ENCODE measurements around the gene GRIK3. TPM values are rescaled to one million over a fixed set of nuclear protein-coding genes. Genes with fewer than 3 reads are reported as not detected.
"Not testable (repeated sequence)": the region's sequence is repeated elsewhere in the genome, so short reads cannot be mapped to it uniquely, and the experiment has no call there.

Gene GRIK3
- total RNA-seq, 1 donor from 2014 or later = not detected

DNA sequence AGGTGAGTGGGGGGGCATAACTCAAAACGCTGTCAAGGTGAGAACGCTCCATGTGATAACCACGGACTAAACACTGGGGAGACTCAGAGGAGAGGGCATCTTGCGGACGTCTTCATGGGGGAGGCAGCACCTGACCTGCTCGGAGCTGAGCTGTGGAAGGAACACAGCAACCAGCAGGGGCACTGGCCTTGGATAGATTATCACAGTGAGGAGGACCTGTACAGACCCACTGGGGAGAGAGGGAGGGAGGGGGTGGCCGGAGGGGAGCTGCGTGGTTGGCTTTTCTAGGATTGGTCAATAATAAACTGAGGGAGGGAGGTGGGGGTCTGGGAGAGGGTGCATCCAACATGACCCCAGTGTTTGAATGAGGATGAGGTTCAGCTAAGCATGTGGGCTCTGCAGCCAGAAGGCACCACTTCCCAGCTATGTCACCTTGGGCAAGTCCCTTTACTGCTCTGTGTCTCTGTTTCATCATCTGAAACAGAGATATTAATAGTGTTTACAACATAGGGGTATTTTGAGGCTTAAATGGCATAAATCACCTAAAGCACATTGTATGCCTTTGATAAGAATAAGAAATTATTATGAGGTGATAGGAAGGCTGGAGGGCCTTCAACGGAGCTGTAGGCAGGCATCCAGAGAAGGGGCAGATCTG lies 123.3 kb downstream of the GRIK3 start:
- Mint-ChIP-seq H3K4me1 (no peaks in the 10 kb centered on the region), H3K27ac (no peak overlapping the region), H3K9me3 (peaks cover 4% of the 10 kb centered on the region), H3K27me3 (ENCODE audit: low read depth) (peaks cover 35% of the 10 kb centered on the region), H3K4me3 (no peak overlapping the region), H3K36me3 (no peaks in the 10 kb centered on the region)
- TF ChIP-seq, protein P1, sequence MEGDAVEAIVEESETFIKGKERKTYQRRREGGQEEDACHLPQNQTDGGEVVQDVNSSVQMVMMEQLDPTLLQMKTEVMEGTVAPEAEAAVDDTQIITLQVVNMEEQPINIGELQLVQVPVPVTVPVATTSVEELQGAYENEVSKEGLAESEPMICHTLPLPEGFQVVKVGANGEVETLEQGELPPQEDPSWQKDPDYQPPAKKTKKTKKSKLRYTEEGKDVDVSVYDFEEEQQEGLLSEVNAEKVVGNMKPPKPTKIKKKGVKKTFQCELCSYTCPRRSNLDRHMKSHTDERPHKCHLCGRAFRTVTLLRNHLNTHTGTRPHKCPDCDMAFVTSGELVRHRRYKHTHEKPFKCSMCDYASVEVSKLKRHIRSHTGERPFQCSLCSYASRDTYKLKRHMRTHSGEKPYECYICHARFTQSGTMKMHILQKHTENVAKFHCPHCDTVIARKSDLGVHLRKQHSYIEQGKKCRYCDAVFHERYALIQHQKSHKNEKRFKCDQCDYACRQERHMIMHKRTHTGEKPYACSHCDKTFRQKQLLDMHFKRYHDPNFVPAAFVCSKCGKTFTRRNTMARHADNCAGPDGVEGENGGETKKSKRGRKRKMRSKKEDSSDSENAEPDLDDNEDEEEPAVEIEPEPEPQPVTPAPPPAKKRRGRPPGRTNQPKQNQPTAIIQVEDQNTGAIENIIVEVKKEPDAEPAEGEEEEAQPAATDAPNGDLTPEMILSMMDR (IDR thresholded peaks at IDR 0.05; ENCODE audit: unreplicated experiment) = no peak
- no peak for DNase-seq (ENCODE audit: low spot score in 2 of 2, unreplicated experiment in 2 of 2)

DNA sequence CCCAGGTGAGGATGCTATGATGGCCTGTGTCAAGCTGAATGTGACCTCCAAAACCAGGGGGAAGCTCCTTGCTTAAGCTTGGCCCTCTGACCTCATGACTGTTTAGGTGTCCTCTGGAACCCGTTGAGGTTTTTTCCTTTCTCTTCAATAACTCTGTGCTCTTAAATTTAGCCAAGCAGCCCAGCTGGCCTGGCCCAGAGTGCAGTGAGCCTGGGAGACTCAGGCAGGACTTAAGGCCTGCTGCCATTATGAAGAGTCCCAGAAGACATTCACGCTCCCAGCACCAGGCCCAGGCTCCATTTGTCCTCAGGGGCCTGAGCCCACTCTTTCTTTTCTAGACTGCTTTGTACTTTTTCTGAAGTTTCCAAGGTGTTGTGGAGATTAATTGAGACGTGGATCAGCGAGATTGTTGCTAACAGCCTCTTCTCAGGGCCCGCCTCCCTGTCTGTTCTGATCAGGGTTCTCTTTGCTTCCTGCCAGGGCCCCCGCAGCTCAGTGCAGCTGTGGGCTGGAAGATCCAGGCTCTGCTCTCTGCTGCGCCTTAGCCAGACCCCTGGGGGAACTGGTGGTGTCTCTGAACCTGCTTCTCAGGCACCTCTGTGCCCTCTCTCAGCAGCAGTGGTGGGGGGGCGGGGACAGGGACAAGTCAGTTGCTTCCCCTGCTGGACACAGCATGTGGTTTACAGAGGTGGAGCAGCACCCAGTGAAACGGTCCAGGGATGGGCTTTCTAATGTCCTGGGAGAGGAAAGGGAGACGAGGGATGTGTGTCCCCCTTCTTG lies 124.2 kb downstream of the GRIK3 start:
- no peak overlapping the region for H3K4me3 Mint-ChIP-seq
- H3K27me3 Mint-ChIP-seq (ENCODE audit: low read depth) = peaks cover 37% of the 10 kb centered on the region
- no peak for DNase-seq (ENCODE audit: low spot score in 2 of 2, unreplicated experiment in 2 of 2)
- H3K4me1 Mint-ChIP-seq = no peaks in the 10 kb centered on the region
- no peaks in the 10 kb centered on the region for H3K9me3 Mint-ChIP-seq
- no peak overlapping the region for H3K27ac Mint-ChIP-seq
- H3K36me3 Mint-ChIP-seq = no peaks in the 10 kb centered on the region
- TF ChIP-seq, protein P1 (IDR thresholded peaks at IDR 0.05; ENCODE audit: unreplicated experiment) = no peak

DNA sequence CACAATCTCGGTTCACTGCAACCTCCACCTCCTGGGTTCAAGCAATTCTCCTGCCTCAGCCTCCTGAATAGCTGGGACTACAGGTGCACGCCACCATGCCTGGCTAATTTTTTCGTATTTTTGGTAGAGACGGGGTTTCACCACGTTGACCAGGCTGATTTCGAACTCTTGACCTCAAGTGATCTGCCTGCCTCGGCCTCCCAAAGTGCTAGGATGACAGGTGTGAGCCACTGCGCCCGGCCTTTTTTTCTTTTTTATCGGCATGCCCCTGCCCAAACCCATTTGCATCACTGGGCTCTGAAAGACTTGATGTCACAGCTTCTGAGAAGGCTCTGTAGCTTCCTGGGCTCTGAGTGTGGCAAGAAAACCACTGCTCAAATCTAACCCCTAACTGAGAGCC lies 125.0 kb downstream of the GRIK3 start:
- not testable (repeated sequence) for DNase-seq (ENCODE audit: low spot score in 2 of 2, unreplicated experiment in 2 of 2); H3K9me3 Mint-ChIP-seq; H3K36me3 Mint-ChIP-seq; H3K27ac Mint-ChIP-seq; H3K4me1 Mint-ChIP-seq; H3K4me3 Mint-ChIP-seq
- peaks cover 42% of the 10 kb centered on the region for H3K27me3 Mint-ChIP-seq (ENCODE audit: low read depth)

DNA sequence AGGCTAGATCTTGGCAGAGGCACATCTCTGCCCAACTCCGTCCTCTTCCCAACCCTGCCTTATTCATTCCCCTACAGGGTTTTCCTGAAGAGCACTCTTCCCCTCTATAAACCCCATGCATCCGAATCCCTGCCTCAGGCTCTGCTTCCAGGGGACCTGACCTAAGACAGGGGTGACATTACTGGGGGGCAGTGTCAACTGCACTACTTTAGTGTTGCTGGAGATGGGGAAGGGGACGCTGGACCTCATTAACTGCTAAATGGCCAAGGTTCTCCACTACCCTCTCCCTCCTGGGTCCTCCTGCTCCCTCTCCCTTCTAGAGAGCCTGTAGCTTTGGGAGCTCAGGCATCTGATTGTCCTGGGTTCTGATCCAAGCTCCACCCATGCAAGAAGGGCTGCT lies 126.2 kb downstream of the GRIK3 start:
- TF ChIP-seq, protein P1 (IDR thresholded peaks at IDR 0.05; ENCODE audit: unreplicated experiment) = no peak
- Mint-ChIP-seq H3K4me3 (no peak overlapping the region), H3K27me3 (ENCODE audit: low read depth) (peaks cover 44% of the 10 kb centered on the region), H3K4me1 (no peaks in the 10 kb centered on the region), H3K27ac (no peak overlapping the region), H3K9me3 (no peaks in the 10 kb centered on the region), H3K36me3 (no peaks in the 10 kb centered on the region)
- DNase-seq (ENCODE audit: low spot score in 2 of 2, unreplicated experiment in 2 of 2) = no peak

DNA sequence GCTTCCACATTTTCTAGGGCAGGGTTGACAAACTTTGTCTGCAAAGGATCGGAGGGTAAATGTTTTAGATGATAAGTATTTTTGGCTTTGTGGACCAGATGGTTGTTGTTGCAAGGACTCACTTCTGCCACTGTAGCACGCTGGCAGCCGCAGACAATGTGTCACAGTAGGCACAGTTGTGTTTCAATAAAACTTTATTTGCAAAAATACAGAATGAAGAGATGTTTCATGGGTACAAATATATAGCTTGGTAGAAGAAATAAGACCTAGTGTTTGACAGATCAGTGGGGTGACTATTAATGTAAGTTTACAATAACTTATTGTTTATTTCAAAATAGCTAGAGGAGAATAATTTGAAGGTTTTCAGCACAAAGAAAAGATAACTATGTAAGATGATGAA lies 127.8 kb downstream of the GRIK3 start:
- peaks cover 3% of the 10 kb centered on the region for H3K9me3 Mint-ChIP-seq
- peaks cover 46% of the 10 kb centered on the region for H3K27me3 Mint-ChIP-seq (ENCODE audit: low read depth)
- no peak for DNase-seq (ENCODE audit: low spot score in 2 of 2, unreplicated experiment in 2 of 2)
- H3K4me1 Mint-ChIP-seq = no peaks in the 10 kb centered on the region
- H3K27ac Mint-ChIP-seq = no peak overlapping the region
- no peaks in the 10 kb centered on the region for H3K36me3 Mint-ChIP-seq
- TF ChIP-seq, protein P1 (IDR thresholded peaks at IDR 0.05; ENCODE audit: unreplicated experiment) = no peak
- H3K4me3 Mint-ChIP-seq = no peak overlapping the region

DNA sequence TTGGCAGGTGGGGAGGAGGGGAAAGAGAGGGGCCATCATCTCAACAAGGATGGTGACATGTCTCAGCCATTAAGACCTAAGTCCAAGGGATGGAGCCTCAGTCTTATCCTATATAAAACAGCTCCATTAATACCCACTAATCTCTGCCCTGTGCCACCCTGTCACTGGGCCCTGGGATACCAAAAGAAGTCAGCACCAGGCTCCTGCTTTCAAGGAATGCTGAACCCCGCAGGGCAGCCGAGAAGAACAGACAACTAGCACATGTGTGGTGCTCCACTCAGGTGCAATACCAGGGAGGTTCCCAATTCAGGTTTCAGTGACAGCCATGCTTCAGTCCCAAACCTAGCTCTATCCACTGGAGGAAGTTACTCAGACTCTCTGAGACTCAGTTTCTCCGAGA lies 128.4 kb downstream of the GRIK3 start:
- DNase-seq (ENCODE audit: low spot score in 2 of 2, unreplicated experiment in 2 of 2) = no peak
- no peaks in the 10 kb centered on the region for H3K36me3 Mint-ChIP-seq
- peaks cover 44% of the 10 kb centered on the region for H3K27me3 Mint-ChIP-seq (ENCODE audit: low read depth)
- H3K4me3 Mint-ChIP-seq = no peak overlapping the region
- H3K4me1 Mint-ChIP-seq = no peaks in the 10 kb centered on the region
- H3K27ac Mint-ChIP-seq = no peak overlapping the region
- TF ChIP-seq, protein P1 (IDR thresholded peaks at IDR 0.05; ENCODE audit: unreplicated experiment) = no peak
- H3K9me3 Mint-ChIP-seq = peaks cover 8% of the 10 kb centered on the region
